Right hindlimb (tissue), 1 donor: ENCODE measurements around the gene SCNN1A.

Source experiments
- DNase-seq: peaks from one replicate; pipeline ENCODE4 v3.0.0-alpha.2; 2018

Gene SCNN1A

DNA sequence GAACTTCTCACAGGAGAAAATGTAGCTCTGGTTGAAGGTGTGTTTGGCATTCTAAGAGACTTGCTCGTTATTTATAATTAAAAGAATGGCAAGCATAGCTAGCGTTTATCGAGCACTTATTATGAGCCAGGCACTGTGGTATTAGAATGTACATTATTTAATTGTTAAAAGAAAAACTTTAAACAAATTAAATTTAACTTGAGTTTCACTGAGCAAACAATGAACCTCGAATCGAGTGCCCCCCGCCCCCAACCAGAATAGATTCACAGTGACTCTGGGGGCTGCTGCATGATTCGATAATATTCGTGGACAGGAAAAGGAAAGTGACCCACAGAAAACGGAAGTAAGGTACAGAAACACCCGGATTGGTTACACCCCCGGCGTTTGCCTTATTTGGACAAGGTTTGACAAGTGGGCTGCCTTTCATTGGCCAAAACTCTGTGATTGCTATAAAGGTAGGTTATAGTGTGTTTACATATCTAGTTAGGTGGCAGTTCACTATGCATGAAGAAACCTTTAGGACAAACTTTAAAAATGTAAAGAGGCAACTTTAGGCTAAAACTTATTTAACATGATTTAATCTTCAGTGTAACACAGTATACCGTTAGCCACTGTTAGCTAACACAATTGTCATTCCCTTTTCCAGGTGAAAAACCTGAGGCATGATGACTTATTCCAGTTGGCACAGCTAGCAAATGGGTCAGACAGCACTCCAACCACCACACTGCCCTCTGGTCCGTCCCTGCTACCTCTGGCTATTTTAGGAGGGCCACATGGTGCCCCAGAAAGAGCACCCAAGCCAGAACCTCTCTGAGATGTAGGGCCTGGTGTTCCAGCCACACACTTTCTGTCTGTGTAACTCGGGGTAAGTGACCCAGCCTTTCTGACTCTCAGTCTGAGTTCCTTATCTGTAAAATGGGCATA lies 7.1 kb downstream of the SCNN1A start:
- DNase-seq, result no peak

GRCh38 chr12:6367065-6367968 lies 8.0 kb downstream of the SCNN1A start:
- DNase-seq, result no peak

- DNase-seq, result no peak
These were observed 11.4 kb downstream of the SCNN1A start for GRCh38 chr12:6364044-6364374.

DNA sequence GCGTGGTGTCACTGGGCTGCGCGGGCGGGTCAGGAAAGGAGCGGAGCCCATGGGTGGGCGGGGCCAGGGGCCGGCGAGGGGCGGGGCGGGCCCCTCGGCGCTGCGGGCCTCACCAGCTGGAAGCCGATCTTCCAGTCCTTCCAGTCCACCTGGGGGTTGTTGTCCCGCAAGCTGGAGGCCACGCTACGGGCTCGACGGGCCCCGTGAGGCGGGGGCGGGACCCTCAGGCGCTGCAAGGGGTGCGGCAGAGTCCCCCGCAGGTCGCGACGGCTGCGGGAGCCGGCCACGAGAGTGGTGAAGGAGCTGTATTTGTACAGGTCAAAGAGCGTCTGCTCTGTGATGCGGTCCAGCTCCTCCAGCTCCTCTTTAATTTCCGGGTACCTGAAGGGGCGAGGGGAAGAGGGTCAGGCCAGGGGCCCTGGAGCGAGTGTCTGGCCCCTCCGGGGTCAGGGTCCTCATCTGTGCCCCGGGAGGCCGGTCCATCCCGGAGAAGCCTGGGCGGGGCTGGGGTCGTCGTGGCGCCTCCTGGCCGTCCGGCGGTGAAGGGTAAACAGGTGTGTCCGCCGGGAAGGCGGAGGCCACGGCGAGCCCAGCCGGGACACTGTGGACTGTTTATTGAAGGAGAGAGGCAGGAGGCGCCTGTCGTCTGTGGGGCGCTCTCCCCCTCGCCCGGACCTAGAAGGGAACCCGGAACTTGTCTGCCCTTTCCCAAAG lies 11.9 kb downstream of the SCNN1A start:
- DNase-seq, result peak; percentile 76

GRCh38 chr12:6363010-6363329 lies 12.4 kb downstream of the SCNN1A start:
- no peak for DNase-seq

GRCh38 chr12:6362403-6362802 lies 13.0 kb downstream of the SCNN1A start:
- no peak for DNase-seq

GRCh38 chr12:6361834-6362233 lies 13.5 kb downstream of the SCNN1A start:
- DNase-seq, result no peak

GRCh38 chr12:6360578-6361490 lies 14.5 kb downstream of the SCNN1A start:
- no peak for DNase-seq

DNA sequence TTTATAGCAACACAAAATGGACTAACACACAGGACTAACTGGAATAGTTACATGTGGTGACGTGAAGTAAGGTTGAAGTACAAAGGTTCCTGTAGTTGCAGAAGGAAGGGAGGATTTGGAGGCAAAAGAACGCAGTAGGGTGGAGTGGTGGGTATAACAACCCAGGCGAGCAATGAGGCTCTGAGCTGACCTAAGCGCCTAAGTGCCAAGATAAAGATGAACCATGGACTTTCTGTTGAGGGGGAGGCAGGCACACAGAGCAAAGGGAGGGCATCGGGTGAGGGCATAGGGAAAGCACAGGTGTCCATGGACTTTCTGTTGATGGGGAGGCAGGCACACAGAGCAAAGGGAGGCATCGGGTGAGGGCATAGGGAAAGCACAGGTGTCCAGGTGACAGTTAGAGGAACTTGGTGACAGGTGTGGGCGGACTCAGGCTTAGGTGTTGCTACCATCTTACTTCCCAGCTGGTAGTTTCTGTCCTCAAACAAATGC lies 15.2 kb downstream of the SCNN1A start:
- no peak for DNase-seq

- no peak for DNase-seq
These were observed 16.5 kb downstream of the SCNN1A start for GRCh38 chr12:6358881-6359280.

GRCh38 chr12:6356374-6356820 lies 19.0 kb downstream of the SCNN1A start:
- no peak for DNase-seq

- no peak for DNase-seq
These were observed 19.6 kb downstream of the SCNN1A start for GRCh38 chr12:6355491-6356373.

DNA sequence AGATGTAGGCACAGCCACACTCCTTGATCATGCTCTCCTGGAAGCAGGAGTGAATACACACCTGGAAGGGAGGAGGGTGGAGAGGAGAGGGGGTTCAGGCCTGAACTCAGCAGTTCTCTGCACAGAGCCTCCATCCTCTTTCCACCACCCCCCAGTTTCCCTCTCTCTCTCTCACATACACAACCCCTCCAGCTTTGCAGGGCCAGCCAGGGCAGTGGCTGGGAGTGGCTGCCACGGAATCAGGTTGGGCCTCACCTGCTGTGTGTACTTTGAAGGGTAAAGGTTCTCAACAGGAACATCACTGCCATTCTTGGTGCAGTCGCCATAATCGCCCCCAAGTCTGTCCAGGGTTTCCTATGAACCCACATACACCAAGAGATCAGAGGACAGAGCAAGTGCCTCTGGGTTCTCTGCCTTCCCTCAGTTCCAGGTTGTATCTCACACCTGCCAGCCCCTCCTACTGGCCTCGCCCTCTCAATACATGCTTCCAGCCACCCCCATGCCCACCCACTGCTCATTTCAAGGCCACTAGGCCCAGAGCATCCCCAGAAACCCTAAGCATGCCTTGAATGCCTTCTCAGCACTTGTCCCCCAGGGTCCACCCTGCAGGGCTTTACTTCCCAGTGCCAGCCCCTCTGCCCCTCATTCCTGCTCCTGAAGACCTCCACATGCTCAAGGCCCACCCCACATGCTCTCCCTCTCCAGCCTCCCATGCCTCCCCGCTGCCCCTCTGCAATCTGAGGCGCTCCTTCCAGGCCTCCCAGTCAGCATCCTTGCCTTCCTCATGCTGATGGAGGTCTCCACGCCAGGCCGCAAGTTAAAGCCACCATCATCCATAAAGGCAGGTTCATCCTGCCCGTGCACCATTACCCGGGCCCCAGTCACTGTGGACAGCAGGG lies 20.6 kb downstream of the SCNN1A start:
- no peak for DNase-seq

DNA sequence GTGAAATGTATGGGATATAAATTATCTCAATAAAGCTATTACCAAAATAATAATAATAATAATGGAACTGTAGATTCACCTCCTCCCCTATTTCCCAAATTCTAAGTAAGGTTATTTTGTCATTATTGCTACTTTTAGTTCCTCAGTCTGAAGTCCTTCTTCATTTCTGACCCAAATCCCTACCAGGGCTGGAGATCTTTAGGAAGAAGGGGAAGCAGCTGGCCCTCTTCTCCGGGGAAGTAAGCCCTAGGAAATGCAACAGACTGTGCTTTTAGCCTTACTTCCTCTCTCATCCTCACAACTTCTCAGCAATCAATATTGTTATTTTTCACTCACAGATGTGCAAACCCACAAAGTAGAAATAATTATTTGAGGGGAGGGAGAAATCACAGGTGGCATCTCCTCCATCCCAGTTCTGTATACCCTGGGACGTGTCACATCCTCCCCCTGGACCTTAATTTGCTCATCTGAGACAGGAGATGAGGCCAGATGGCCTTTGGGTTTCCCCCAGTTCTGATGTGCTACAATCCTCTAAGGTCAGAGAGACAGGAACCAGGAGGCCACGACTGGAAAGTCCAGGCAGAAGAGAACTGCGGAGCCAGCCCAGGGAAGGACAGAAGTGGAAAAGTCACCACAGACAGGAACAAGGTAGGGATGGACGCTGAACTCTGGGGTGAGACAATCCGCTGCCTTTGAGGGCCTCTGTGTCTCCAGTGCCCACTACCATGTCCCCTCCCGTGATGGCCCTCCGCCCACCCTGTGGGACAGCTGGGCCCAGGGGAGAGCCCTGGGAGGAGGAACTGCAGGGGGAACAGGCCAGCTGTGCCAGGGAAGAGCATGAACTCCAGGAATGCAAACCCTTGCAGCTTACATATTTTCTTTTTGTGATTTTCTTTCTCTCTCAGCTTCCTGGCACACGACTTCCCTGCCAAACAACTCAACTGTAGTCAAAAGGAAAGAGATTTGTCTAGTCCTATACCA lies 22.9 kb downstream of the SCNN1A start:
- DNase-seq, result no peak

- no peak for DNase-seq
These were observed 23.7 kb downstream of the SCNN1A start for GRCh38 chr12:6351622-6352021.

DNA sequence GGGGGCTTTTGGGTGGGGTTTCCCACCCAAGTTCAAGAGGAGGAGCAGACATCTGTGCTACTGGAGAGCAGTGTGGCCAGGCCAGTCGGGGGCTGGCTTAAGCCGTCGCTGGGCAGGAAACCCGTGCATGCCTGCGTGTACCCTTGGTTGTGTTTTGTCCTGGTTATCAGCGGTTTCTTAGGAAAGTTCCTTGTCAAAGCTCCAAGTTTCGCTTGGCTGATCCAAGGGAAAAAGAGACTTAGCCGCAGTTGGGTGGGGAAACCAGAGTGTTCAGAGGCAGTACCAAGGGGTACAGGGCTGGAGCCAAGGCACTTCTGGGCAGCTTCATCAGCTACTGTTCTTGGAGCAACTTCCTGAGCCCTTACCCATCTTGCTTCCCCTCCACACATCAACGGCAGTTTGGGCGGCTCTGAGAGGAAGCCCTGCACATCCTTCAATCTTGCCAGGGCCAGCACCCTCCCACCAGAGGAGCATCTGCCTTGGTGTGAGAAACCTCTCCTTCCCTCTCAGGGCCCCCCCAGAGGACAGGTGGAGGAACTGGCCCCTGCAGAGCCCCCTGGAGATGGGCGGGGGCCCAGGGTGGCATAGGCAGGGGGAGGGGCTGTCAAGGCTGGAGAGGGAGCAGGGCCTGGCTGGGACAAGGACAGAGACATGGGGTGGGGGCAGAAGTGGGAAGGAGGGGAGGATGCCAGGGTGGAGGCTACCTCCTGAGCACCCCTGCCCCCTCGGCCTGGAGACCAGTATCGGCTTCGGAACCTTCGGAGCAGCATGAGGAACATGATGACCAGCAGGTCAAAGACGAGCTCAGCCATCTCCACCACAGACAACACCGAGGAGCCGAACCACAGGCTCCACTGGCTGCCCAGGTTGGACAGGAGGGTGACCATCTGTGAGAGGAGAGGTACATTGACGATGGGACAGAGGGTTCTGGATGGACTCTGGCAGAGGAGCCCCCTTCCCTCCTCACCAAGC lies 27.7 kb downstream of the SCNN1A start:
- peak; percentile 76 for DNase-seq

GRCh38 chr12:6346942-6347341 lies 28.4 kb downstream of the SCNN1A start:
- no peak for DNase-seq
